WTC11 (cell line): ENCODE data around the gene XPNPEP1. TPM values are rescaled to one million over a fixed set of nuclear protein-coding genes. Genes with fewer than 3 reads are reported as not detected.

Experiments
- ATAC-seq: fragments of 200-7000 bp; cut with Tn5 transposase; 2 replicates; pipeline ENCODE4 v1.10.0; 2021; ENCODE audit warnings: mild to moderate bottlenecking, moderate library complexity
- CTCF ChIA-PET: fragments of 300-600 bp; sonication (Branson Sonifier 250); formaldehyde crosslinking; loops from one replicate; lab custom pipeline; 2021; ENCODE audit warnings: antibody characterized with exemption; lab: Charles Lee
- POLR2A ChIA-PET: fragments of 350-600 bp; sonication (Branson Sonifier 250); formaldehyde crosslinking; loops from one replicate; lab custom pipeline; 2021; ENCODE audit warnings: antibody characterized with exemption; lab: Charles Lee
- DNase-seq: peaks from one replicate; pipeline ENCODE4 v3.0.0; 2021; ENCODE audit warnings: low spot score
- H3K27ac Mint-ChIP-seq: 2 replicates; pipeline ENCODE4 v1.8.0; 2021; ENCODE audit warnings: mixed read lengths
- H3K27me3 Mint-ChIP-seq: 2 replicates; pipeline ENCODE4 v1.8.0; 2021; ENCODE audit warnings: low read depth, mild to moderate bottlenecking, moderate library complexity, mixed read lengths
- H3K36me3 Mint-ChIP-seq: 2 replicates; pipeline ENCODE4 v1.8.0; 2021; ENCODE audit warnings: mixed read lengths
- H3K4me1 Mint-ChIP-seq: 2 replicates; pipeline ENCODE4 v1.8.0; 2022; ENCODE audit warnings: mixed read lengths
- H3K4me3 Mint-ChIP-seq: 2 replicates; pipeline ENCODE4 v1.8.0; 2021; ENCODE audit warnings: mild to moderate bottlenecking, moderate library complexity, mixed read lengths
- H3K9me3 Mint-ChIP-seq: 2 replicates; pipeline ENCODE4 v1.8.0; 2021; ENCODE audit warnings: mixed read lengths
- ATF1 ChIP-seq: sonication (generic); formaldehyde crosslinking; IDR thresholded peaks from 2 replicates; pipeline ENCODE4 v1.8.1; 2023; ENCODE audit warnings: mild to moderate bottlenecking, moderate library complexity, missing genetic modification reagents
- ATF3 ChIP-seq: sonication (generic); formaldehyde crosslinking; conservative IDR thresholded peaks from 2 replicates; pipeline ENCODE4 v1.8.1; 2022; ENCODE audit warnings: mild to moderate bottlenecking, missing genetic modification reagents
- ATF6 ChIP-seq: sonication (generic); formaldehyde crosslinking; IDR thresholded peaks from 2 replicates; pipeline ENCODE4 v1.8.1; 2023; ENCODE audit warnings: mild to moderate bottlenecking, missing genetic modification reagents
- CTCF ChIP-seq: fragments of 200-600 bp; IDR thresholded peaks from 2 replicates; pipeline ENCODE4 v1.8.0; 2022; ENCODE audit warnings: antibody characterized with exemption
- E2F4 ChIP-seq: sonication (generic); formaldehyde crosslinking; IDR thresholded peaks from 2 replicates; pipeline ENCODE4 v1.8.1; 2022; ENCODE audit warnings: low read depth, mild to moderate bottlenecking, moderate library complexity, missing genetic modification reagents, borderline replicate concordance
- EMX1 ChIP-seq: fragments of 250-450 bp; sonication (Bioruptor Pico); IDR thresholded peaks from 2 replicates; pipeline ENCODE4 v1.8.0; 2021; ENCODE audit warnings: mild to moderate bottlenecking
- FOXK1 ChIP-seq: sonication (generic); formaldehyde crosslinking; IDR thresholded peaks from 2 replicates; pipeline ENCODE4 v1.8.0; 2022; ENCODE audit warnings: mild to moderate bottlenecking, moderate library complexity, missing genetic modification reagents
- GABPB1 ChIP-seq: sonication (generic); formaldehyde crosslinking; IDR thresholded peaks from 2 replicates; pipeline ENCODE4 v1.8.1; 2023; ENCODE audit warnings: mild to moderate bottlenecking, missing genetic modification reagents
- IRF2 ChIP-seq: sonication (generic); formaldehyde crosslinking; IDR thresholded peaks from 2 replicates; pipeline ENCODE4 v1.8.0; 2022; ENCODE audit warnings: low read depth, missing genetic modification reagents, borderline replicate concordance
- PRRX2 ChIP-seq: fragments of 250-450 bp; sonication (Bioruptor Pico); IDR thresholded peaks from 2 replicates; pipeline ENCODE4 v1.8.0; 2021; ENCODE audit warnings: mild to moderate bottlenecking
- SMAD4 ChIP-seq: sonication (generic); formaldehyde crosslinking; IDR thresholded peaks from 2 replicates; pipeline ENCODE4 v1.8.0; 2022; ENCODE audit warnings: mild to moderate bottlenecking, missing genetic modification reagents
- SOX15 ChIP-seq: fragments of 250-450 bp; sonication (Bioruptor Pico); IDR thresholded peaks from 2 replicates; pipeline ENCODE4 v1.9.0; 2021; ENCODE audit warnings: mild to moderate bottlenecking
- TEAD4 ChIP-seq: sonication (generic); formaldehyde crosslinking; IDR thresholded peaks from 2 replicates; pipeline ENCODE4 v1.8.0; 2022; ENCODE audit warnings: mild to moderate bottlenecking, missing genetic modification reagents
- total RNA-seq: library from RNA; stranded (reverse); gene quantifications from 3 replicates; pipeline ENCODE4 v1.2.3, GENCODE V29; 2021
- TF ChIP-seq, protein P1 (sequence below): sonication (generic); formaldehyde crosslinking; IDR thresholded peaks from 2 replicates; pipeline ENCODE4 v1.8.1; 2023; ENCODE audit warnings: mild to moderate bottlenecking, missing genetic modification reagents
- TF ChIP-seq, protein P2 (sequence below): sonication (generic); formaldehyde crosslinking; IDR thresholded peaks from 2 replicates; pipeline ENCODE4 v1.8.0; 2022; ENCODE audit warnings: missing genetic modification reagents
- TF ChIP-seq, protein P3 (sequence below): fragments of 250-450 bp; sonication (Bioruptor Pico); IDR thresholded peaks from 2 replicates; pipeline ENCODE4 v1.9.0; 2021; ENCODE audit warnings: mild to moderate bottlenecking, borderline replicate concordance

The XPNPEP1 gene
- total RNA-seq, 1 experiment from 2014 or later: 59.3 TPM

GRCh38 chr10:109895848-109896247, 27.5 kb downstream of the XPNPEP1 start:
- ATAC-seq: no peak
- TF ChIP-seq SOX15 (no peak), ATF6 (CRISPR knock-in tag) (no peak), CTCF (no peak), SMAD4 (no peak), PRRX2 (CRISPR knock-in tag) (no peak), GABPB1 (CRISPR knock-in tag) (no peak), IRF2 (CRISPR knock-in tag) (no peak), E2F4 (no peak), ATF3 (no peak), ATF1 (CRISPR knock-in tag) (no peak), TEAD4 (CRISPR knock-in tag) (no peak), EMX1 (CRISPR knock-in tag) (no peak), FOXK1 (CRISPR knock-in tag) (no peak)
- TF ChIP-seq, protein P1, sequence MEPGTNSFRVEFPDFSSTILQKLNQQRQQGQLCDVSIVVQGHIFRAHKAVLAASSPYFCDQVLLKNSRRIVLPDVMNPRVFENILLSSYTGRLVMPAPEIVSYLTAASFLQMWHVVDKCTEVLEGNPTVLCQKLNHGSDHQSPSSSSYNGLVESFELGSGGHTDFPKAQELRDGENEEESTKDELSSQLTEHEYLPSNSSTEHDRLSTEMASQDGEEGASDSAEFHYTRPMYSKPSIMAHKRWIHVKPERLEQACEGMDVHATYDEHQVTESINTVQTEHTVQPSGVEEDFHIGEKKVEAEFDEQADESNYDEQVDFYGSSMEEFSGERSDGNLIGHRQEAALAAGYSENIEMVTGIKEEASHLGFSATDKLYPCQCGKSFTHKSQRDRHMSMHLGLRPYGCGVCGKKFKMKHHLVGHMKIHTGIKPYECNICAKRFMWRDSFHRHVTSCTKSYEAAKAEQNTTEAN (CRISPR knock-in tag): no peak
- TF ChIP-seq, protein P2, sequence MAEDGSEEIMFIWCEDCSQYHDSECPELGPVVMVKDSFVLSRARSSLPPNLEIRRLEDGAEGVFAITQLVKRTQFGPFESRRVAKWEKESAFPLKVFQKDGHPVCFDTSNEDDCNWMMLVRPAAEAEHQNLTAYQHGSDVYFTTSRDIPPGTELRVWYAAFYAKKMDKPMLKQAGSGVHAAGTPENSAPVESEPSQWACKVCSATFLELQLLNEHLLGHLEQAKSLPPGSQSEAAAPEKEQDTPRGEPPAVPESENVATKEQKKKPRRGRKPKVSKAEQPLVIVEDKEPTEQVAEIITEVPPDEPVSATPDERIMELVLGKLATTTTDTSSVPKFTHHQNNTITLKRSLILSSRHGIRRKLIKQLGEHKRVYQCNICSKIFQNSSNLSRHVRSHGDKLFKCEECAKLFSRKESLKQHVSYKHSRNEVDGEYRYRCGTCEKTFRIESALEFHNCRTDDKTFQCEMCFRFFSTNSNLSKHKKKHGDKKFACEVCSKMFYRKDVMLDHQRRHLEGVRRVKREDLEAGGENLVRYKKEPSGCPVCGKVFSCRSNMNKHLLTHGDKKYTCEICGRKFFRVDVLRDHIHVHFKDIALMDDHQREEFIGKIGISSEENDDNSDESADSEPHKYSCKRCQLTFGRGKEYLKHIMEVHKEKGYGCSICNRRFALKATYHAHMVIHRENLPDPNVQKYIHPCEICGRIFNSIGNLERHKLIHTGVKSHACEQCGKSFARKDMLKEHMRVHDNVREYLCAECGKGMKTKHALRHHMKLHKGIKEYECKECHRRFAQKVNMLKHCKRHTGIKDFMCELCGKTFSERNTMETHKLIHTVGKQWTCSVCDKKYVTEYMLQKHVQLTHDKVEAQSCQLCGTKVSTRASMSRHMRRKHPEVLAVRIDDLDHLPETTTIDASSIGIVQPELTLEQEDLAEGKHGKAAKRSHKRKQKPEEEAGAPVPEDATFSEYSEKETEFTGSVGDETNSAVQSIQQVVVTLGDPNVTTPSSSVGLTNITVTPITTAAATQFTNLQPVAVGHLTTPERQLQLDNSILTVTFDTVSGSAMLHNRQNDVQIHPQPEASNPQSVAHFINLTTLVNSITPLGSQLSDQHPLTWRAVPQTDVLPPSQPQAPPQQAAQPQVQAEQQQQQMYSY (CRISPR knock-in tag): no peak
- TF ChIP-seq, protein P3, sequence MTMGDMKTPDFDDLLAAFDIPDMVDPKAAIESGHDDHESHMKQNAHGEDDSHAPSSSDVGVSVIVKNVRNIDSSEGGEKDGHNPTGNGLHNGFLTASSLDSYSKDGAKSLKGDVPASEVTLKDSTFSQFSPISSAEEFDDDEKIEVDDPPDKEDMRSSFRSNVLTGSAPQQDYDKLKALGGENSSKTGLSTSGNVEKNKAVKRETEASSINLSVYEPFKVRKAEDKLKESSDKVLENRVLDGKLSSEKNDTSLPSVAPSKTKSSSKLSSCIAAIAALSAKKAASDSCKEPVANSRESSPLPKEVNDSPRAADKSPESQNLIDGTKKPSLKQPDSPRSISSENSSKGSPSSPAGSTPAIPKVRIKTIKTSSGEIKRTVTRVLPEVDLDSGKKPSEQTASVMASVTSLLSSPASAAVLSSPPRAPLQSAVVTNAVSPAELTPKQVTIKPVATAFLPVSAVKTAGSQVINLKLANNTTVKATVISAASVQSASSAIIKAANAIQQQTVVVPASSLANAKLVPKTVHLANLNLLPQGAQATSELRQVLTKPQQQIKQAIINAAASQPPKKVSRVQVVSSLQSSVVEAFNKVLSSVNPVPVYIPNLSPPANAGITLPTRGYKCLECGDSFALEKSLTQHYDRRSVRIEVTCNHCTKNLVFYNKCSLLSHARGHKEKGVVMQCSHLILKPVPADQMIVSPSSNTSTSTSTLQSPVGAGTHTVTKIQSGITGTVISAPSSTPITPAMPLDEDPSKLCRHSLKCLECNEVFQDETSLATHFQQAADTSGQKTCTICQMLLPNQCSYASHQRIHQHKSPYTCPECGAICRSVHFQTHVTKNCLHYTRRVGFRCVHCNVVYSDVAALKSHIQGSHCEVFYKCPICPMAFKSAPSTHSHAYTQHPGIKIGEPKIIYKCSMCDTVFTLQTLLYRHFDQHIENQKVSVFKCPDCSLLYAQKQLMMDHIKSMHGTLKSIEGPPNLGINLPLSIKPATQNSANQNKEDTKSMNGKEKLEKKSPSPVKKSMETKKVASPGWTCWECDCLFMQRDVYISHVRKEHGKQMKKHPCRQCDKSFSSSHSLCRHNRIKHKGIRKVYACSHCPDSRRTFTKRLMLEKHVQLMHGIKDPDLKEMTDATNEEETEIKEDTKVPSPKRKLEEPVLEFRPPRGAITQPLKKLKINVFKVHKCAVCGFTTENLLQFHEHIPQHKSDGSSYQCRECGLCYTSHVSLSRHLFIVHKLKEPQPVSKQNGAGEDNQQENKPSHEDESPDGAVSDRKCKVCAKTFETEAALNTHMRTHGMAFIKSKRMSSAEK: no peak
- ChIA-PET CTCF (interaction anchor here (0.6 to 6.6 kb wide), 2 partner anchors 12 to 79 kb away, joined by 3 to 56 read pairs; no protein-coding TSS in a partner anchor), POLR2A (interaction anchor here (0.9 to 1.0 kb wide), 2 partner anchors 12 to 39 kb away, joined by 3 read pairs; no protein-coding TSS in a partner anchor)
- H3K9me3 Mint-ChIP-seq: peaks cover 6% of the 10 kb centered on the region
- no peak overlapping the region; the same call in 1 of the 2 replicates for H3K27ac Mint-ChIP-seq
- H3K4me3 Mint-ChIP-seq: no peak overlapping the region
- H3K36me3 Mint-ChIP-seq: peaks cover 29% of the 10 kb centered on the region
- no peak for DNase-seq
- no peaks in the 10 kb centered on the region for H3K27me3 Mint-ChIP-seq
- peaks cover 34% of the 10 kb centered on the region for H3K4me1 Mint-ChIP-seq
